ENCODE measurements around the gene TAS2R46.
"Not testable (repeated sequence)": the region's sequence is repeated elsewhere in the genome, so short reads cannot be mapped to it uniquely, and the experiment has no call there.

Gene TAS2R46

DNA sequence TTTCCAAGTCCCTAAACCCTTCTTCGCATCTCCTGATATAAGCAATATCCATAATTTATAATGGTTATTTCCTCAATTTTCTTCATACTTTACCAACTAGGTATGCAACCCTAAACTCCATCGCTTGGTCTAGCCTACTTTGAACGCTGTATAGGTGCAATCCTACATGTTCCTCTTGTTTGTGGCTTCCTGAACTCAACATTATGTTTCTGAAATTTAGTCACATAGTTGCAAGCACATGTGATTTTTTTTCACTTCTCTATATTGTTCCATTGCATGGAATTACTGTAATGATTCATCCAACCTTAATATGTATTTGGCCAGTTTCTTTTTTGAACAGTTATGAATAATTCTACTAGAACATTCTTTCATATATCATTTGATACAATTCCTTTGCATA, 28.1 kb downstream of the TAS2R46 start:
- DNase-seq: not testable (repeated sequence)

DNA sequence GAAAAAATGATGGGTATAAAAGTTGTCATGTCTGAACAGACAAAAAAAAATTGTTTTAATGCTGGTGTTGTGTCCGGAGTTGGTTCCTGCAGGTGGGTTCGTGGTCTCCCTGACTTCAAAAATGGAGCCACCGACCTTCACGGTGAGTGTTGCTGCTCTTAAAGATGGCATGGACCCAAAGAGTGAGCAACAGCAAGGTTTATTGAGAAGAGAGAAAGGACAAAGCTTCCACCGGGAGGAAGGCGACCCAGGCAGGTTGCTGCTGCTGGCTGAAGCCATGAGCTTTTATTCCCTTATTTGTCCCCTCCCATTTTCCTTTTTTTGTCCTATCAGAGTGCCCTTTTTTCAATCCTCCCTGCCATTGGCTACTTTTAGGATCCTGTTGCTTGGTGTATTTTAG, 30.8 kb downstream of the TAS2R46 start, which contains the start of gene TAS2R31:
TAS2R31 (minus strand) TSS at position 101 of the 400 bp plus-strand sequence; CDS start at position 29, 72 bp downstream.
- no peak for DNase-seq

DNA sequence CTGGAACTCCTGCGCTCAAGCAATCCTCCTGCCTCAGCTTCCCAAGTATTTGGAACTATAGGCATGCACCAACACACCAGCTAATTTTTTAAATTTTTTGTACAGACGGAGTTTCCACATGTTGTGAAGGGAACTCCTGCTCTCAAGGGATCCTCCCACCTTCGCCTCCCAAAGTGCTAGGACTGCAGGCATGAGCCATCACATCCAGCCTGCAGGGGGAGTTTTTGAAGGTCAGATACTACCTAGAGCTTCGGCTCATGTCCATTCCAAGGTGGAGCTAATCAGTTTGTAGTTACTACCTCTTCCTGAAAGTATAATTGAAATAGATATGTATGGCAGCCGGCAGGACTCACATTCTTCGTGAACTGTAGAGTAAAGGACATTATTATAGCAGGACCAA, 36.0 kb downstream of the TAS2R46 start:
- no peak for DNase-seq

DNA sequence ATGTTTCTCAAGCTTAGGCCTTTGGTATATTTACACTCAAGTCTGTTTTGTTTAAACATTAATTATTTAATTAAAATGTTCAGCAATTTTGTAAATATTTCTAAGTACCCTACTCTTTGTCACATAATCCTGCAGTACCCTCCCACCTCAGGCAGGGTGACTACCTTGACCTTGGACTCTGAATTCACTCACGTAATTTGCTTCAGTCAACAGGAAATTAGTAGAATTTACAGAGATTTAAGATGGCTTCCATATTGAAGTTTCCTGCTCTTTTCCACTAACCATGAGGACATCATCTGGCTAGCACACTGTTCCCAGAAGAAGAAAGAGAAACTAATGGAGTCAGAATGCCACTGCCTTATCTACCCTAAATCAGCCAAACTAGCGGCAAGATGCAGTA, 38.7 kb downstream of the TAS2R46 start:
- DNase-seq: no peak

DNA sequence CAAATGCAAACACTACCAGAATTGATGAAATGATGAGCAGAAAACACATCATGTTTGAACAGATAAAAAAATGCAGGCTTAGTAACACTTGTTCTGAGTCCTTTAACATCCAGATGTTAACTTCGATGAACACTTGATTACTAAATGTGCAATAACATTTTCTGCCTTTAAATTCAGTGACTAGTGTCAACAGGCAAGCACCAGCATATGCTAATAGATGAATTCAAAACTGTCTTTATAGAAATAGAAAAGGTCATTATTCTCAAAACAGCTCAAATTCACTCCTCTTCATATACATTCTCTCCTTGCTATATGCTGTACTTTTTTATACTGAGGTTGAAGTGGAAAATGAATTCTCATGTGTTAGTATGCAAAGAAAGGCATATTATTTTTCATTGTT, 39.6 kb downstream of the TAS2R46 start, which contains the start of gene TAS2R19:
TAS2R19 (minus strand) TSS at position 101 of the 400 bp plus-strand sequence; CDS start at position 52, 49 bp downstream.
- no peak for DNase-seq

DNA sequence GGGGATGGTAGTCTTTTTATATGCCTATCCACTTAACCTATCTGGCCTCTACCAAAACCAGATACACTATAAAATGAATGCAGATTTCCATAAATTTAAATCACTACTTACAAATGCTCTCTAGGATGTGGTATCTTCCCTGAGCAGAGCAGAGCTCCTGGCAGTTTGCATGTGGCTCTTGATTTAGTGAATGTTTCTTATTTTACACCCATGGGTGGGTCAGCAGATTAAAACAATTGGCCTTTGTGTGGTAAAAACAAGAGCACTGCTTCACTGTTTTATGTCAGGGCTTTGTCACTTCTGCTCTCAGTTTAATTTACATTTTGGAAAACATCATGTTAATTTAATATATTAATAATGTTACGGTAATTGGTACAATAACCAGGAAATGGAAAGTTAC, 45.2 kb downstream of the TAS2R46 start:
- no peak for DNase-seq

DNA sequence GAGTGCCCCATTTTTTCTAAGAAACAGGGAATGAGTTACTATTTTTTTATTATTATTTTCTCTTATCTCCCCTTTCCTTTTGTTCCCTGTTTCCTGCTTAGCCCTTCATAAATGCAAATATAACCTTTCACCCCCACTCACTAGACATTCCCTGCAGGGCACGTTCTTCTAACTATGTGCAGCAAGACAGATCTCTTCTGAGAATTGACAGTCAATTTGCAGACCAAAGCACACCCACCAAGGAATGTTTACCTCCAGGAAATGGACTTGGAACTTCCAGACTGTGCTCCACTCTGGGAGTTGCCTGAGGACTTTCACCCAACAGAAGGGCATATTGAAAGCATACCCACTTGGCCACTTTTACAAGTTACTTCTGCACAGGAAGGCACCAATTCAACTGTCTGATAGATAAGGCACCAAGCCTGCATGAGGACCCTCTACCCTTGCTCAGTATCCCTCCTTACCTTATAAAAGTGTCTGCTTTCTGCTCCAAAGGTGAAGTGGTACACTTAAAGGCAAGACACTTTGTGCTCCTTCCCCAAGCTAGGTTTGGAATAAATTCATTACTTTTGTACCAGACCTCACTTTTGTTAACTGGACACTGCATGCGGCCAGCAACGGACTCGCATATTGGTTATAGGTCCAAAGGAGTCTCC, 46.2 kb downstream of the TAS2R46 start:
- DNase-seq: no peak

DNA sequence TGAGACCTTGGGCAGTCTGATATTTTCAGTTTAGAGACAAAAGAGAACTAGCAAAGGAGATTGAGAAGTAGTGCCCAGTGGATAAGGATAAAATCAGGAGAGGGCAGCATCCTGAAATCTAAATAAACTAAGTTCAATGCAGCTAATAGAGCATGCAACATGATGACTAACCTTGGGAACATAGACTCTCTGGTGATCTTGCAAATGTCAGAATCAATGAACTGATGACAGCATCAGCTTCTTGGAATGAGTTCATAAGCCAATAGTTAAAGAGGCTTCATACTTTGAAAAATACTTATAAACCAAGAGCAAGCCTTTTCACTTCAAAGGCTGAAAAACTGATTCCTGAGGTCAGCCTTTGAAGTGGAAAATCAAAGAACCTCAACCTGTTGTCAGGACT, 47.9 kb downstream of the TAS2R46 start:
- no peak for DNase-seq
